PC-3 (cell line): ENCODE data around the gene REXO4. TPM values are rescaled to one million over a fixed set of nuclear protein-coding genes. Genes with fewer than 3 reads are reported as not detected.

Experiments
- ATAC-seq: fragments of 200-7000 bp; cut with Tn5 transposase; 2 replicates; pipeline ENCODE4 v1.9.1; 2020; ENCODE audit warnings: mild to moderate bottlenecking, moderate library complexity
- BruUV-seq: library from RNA; stranded (reverse); fragments of 400-500 nt; replicated peaks from 2 replicates; lab custom pipeline; 2021; lab: Mats Ljungman, UMichigan
- CTCF ChIA-PET: fragments of 300-600 bp; sonication (Branson Sonifier 250); formaldehyde crosslinking; loops from one replicate; lab custom pipeline; 2022; ENCODE audit warnings: antibody characterized with exemption; lab: Charles Lee
- POLR2A ChIA-PET: fragments of 300-600 bp; sonication (Branson Sonifier 250); formaldehyde crosslinking; loops from one replicate; lab custom pipeline; 2022; ENCODE audit warnings: antibody characterized with exemption; ENCODE audit not compliant: unreplicated experiment; lab: Charles Lee
- DNase-seq: peaks from one replicate; pipeline ENCODE4 v3.0.0-alpha.2; 2015
- H2AFZ ChIP-seq: fragments of 300-600 bp; sonication (generic); 2 replicates; pipeline ENCODE4 v1.6.0; 2016; ENCODE audit warnings: antibody characterized with exemption, low read length
- H3F3A ChIP-seq: fragments of 300-600 bp; sonication (generic); one replicate; pipeline ENCODE4 v1.6.0; 2017; ENCODE audit warnings: antibody characterized with exemption, low read length, control low read depth, mild to moderate bottlenecking; ENCODE audit not compliant: unreplicated experiment
- H3K27ac ChIP-seq: fragments of 300-600 bp; sonication (generic); 2 replicates; pipeline ENCODE4 v1.5.1; 2016; ENCODE audit warnings: mild to moderate bottlenecking, low read length
- H3K27me3 ChIP-seq: fragments of 300-600 bp; sonication (generic); 2 replicates; pipeline ENCODE4 v1.6.1; 2016; ENCODE audit warnings: low read length, mixed read lengths
- H3K36me3 ChIP-seq: fragments of 300-600 bp; sonication (generic); 2 replicates; pipeline ENCODE4 v1.6.1; 2016; ENCODE audit warnings: low read depth, mixed run types, low read length, mixed read lengths
- H3K4me1 ChIP-seq: fragments of 300-600 bp; sonication (generic); 2 replicates; pipeline ENCODE4 v1.5.1; 2016; ENCODE audit warnings: low read length; ENCODE audit not compliant: insufficient read depth
- H3K4me2 ChIP-seq: fragments of 300-600 bp; sonication (generic); 2 replicates; pipeline ENCODE4 v1.6.0; 2016; ENCODE audit warnings: low read length
- H3K4me3 ChIP-seq: fragments of 300-600 bp; sonication (generic); 2 replicates; pipeline ENCODE4 v1.5.1; 2016; ENCODE audit warnings: mild to moderate bottlenecking, low read length, mixed read lengths
- H3K79me2 ChIP-seq: fragments of 300-600 bp; sonication (generic); 2 replicates; pipeline ENCODE4 v1.6.1; 2017; ENCODE audit warnings: low read length, mixed read lengths
- H3K9ac ChIP-seq: fragments of 300-600 bp; sonication (generic); 2 replicates; pipeline ENCODE4 v1.6.0; 2016; ENCODE audit warnings: mild to moderate bottlenecking, low read length
- H3K9me2 ChIP-seq: fragments of 300-600 bp; sonication (generic); replicated peaks from 2 replicates; pipeline ENCODE4 v1.6.1; 2016; ENCODE audit warnings: mixed run types, low read length, mixed read lengths
- H3K9me3 ChIP-seq: fragments of 300-600 bp; sonication (generic); 2 replicates; pipeline ENCODE4 v1.6.1; 2016; ENCODE audit warnings: low read length, mixed read lengths
- H4K20me1 ChIP-seq: fragments of 300-600 bp; sonication (generic); 2 replicates; pipeline ENCODE4 v1.6.1; 2016; ENCODE audit warnings: low read length, mixed read lengths
- EZH2 ChIP-seq: fragments of 300-600 bp; sonication (generic); IDR thresholded peaks from one replicate; pipeline ENCODE4 v1.6.1; 2017; ENCODE audit warnings: antibody characterized with exemption, mild to moderate bottlenecking, low read length; ENCODE audit not compliant: unreplicated experiment
- EZH2phosphoT487 ChIP-seq: fragments of 300-600 bp; sonication (generic); IDR thresholded peaks from 2 replicates; pipeline ENCODE4 v1.6.1; 2018; ENCODE audit warnings: mild to moderate bottlenecking, antibody characterized with exemption, low read length, borderline replicate concordance
- intact Hi-C: fragments of 100-400 bp; cut with micrococcal nuclease; formaldehyde crosslinking; loops from 2 replicates; pipeline ENCODE4 v1.9.0; 2023
- total RNA-seq: library from RNA; depleted of rRNA; stranded (reverse); fragments of >200 nt; gene quantifications from 2 replicates; pipeline ENCODE4 v1.2.3, GENCODE V29; 2014
- TF ChIP-seq, protein P1 (sequence below): fragments of 300-600 bp; sonication (generic); conservative IDR thresholded peaks from 2 replicates; pipeline ENCODE4 v1.5.1; 2017; ENCODE audit warnings: antibody characterized with exemption, low read depth, mild to moderate bottlenecking, low read length

Gene REXO4
- total RNA-seq, 1 experiment from 2014 or later, result 34.1 TPM

GRCh38 chr9:133404454-133405002, 13.3 kb downstream of the REXO4 start:
- H3K4me3 ChIP-seq, result no peak overlapping the region
- H3K9me3 ChIP-seq, result no peaks in the 10 kb centered on the region
- H3K9me2 ChIP-seq, result no peaks in the 10 kb centered on the region
- H3K27me3 ChIP-seq, result no peaks in the 10 kb centered on the region
- H3K79me2 ChIP-seq, result no peaks in the 10 kb centered on the region
- BruUV-seq, result no TSS peak
- peaks cover 17% of the 10 kb centered on the region; the same call in 1 of the 2 replicates for H3K36me3 ChIP-seq
- intact Hi-C loops, result no loop called here
- ChIA-PET CTCF (no interaction called here), POLR2A (no interaction called here)
- no peak overlapping the region for H3K9ac ChIP-seq
- TF ChIP-seq, protein P1, sequence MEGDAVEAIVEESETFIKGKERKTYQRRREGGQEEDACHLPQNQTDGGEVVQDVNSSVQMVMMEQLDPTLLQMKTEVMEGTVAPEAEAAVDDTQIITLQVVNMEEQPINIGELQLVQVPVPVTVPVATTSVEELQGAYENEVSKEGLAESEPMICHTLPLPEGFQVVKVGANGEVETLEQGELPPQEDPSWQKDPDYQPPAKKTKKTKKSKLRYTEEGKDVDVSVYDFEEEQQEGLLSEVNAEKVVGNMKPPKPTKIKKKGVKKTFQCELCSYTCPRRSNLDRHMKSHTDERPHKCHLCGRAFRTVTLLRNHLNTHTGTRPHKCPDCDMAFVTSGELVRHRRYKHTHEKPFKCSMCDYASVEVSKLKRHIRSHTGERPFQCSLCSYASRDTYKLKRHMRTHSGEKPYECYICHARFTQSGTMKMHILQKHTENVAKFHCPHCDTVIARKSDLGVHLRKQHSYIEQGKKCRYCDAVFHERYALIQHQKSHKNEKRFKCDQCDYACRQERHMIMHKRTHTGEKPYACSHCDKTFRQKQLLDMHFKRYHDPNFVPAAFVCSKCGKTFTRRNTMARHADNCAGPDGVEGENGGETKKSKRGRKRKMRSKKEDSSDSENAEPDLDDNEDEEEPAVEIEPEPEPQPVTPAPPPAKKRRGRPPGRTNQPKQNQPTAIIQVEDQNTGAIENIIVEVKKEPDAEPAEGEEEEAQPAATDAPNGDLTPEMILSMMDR, result no peak
- no peak for TF ChIP-seq EZH2phosphoT487
- no peak for TF ChIP-seq EZH2
- no peak for ATAC-seq
- H3F3A ChIP-seq, result no peaks in the 10 kb centered on the region
- H3K27ac ChIP-seq, result no peak overlapping the region
- H2AFZ ChIP-seq, result no peak overlapping the region
- H4K20me1 ChIP-seq, result no peaks in the 10 kb centered on the region
- no peak overlapping the region for H3K4me2 ChIP-seq
- H3K4me1 ChIP-seq, result no peaks in the 10 kb centered on the region
- no peak for DNase-seq

DNA sequence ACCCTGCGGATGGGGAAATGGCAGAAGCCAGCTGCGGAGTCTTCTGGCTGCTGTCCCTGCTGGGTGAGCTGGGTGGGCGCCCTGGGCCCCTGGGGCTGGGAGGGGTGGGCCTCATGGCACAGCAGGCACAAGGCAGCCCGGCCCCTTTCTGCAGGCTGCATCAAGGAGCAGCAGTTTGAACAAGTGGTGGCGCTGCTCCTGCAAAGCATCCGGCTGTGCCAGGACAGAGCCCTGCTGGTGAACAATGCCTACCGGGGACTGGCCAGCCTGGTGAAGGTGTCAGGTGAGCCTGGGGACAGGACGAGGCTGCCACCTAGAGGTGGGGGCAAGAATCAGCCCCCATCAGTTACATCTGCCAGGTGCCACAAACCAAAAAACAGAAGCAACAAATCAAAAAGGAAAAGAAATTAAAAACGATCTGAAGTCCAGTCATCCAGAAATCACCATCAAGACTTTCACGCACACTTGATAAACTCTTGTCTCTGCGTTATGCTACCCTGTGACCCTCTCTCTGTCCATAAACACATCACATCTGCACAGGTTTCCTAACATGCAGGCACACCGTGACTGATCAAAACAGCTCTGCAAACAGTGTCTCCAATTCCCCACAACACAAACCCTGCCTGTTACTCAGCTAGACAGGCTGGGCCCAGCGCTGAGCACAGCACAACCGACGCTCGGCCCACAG, 13.9 kb downstream of the REXO4 start:
- no peak overlapping the region for H3K4me3 ChIP-seq
- H3K9ac ChIP-seq, result no peak overlapping the region
- H3K27me3 ChIP-seq, result no peaks in the 10 kb centered on the region
- no peaks in the 10 kb centered on the region for H3K4me1 ChIP-seq
- H4K20me1 ChIP-seq, result no peaks in the 10 kb centered on the region
- BruUV-seq, result no TSS peak
- H3K27ac ChIP-seq, result no peak overlapping the region
- CTCF ChIA-PET, result no interaction called here
- no peaks in the 10 kb centered on the region for H3K9me2 ChIP-seq
- intact Hi-C loops, result no loop called here
- POLR2A ChIA-PET, result no interaction called here
- H3K4me2 ChIP-seq, result no peak overlapping the region
- peak; percentile 51 for DNase-seq
- no peak overlapping the region for H2AFZ ChIP-seq
- no peak for TF ChIP-seq EZH2phosphoT487
- TF ChIP-seq, protein P1, result peak; percentile 70
- H3K79me2 ChIP-seq, result no peaks in the 10 kb centered on the region
- peaks cover 17% of the 10 kb centered on the region; the same call in 1 of the 2 replicates for H3K36me3 ChIP-seq
- peak; percentile 48 for ATAC-seq
- no peaks in the 10 kb centered on the region for H3K9me3 ChIP-seq
- H3F3A ChIP-seq, result no peaks in the 10 kb centered on the region

- H3K36me3 ChIP-seq, result peaks cover 17% of the 10 kb centered on the region; the same call in 1 of the 2 replicates
- CTCF ChIA-PET, result no interaction called here
Measured at GRCh38 chr9:133402689-133403088, 15.1 kb downstream of the REXO4 start.

More at GRCh38 chr9:133402689-133403088, 15.1 kb downstream of the REXO4 start:
- H3K4me3 ChIP-seq, result no peak overlapping the region
- H3K79me2 ChIP-seq, result no peaks in the 10 kb centered on the region
- H3K27me3 ChIP-seq, result no peaks in the 10 kb centered on the region
- no TSS peak for BruUV-seq
- TF ChIP-seq, protein P1, result no peak
- TF ChIP-seq EZH2 (no peak), EZH2phosphoT487 (no peak)
- H3K27ac ChIP-seq, result no peak overlapping the region
- H3F3A ChIP-seq, result no peaks in the 10 kb centered on the region
- intact Hi-C loops, result no loop called here
- H3K9me2 ChIP-seq, result no peaks in the 10 kb centered on the region
- ATAC-seq (no peak), DNase-seq (no peak)
- no peaks in the 10 kb centered on the region for H3K4me1 ChIP-seq
- no peaks in the 10 kb centered on the region for H4K20me1 ChIP-seq
- no peak overlapping the region for H3K9ac ChIP-seq
- H3K4me2 ChIP-seq, result no peak overlapping the region
- H2AFZ ChIP-seq, result no peak overlapping the region
- POLR2A ChIA-PET, result no interaction called here
- H3K9me3 ChIP-seq, result no peaks in the 10 kb centered on the region
